ENCODE results near the gene RCAN3. TPM values are rescaled to one million over a fixed set of nuclear protein-coding genes. Genes with fewer than 3 reads are reported as not detected.
A peak's percentile ranks its signal among the peaks of the same experiment; 100 is the strongest.
"Not testable (repeated sequence)": the region's sequence is repeated elsewhere in the genome, so short reads cannot be mapped to it uniquely, and the experiment has no call there.

The RCAN3 gene
- polyA plus RNA-seq (ENCODE audit: insufficient read length in 3 of 3), result 10 to 100 TPM; 10.1 to 10.7 (median 10.2) TPM
- long read RNA-seq, donor 1, full-length matches to known transcripts, result 2 of 2 reads
- long read RNA-seq, donor 1, partial matches to known transcripts, result 0 of 2 reads
- long read RNA-seq, donor 1, other reads (novel, unspliced or antisense), result 0 of 2 reads
- long read RNA-seq, donor 2, result 0 reads
- long read RNA-seq, donor 3, partial matches to known transcripts, result 0 of 1 reads
- long read RNA-seq, donor 3, other reads (novel, unspliced or antisense), result 0 of 1 reads
- long read RNA-seq, donor 4, result 0 reads
- long read RNA-seq, donor 5, full-length matches to known transcripts, result 4 of 4 reads
- long read RNA-seq, donor 5, partial matches to known transcripts, result 0 of 4 reads
- long read RNA-seq, donor 5, other reads (novel, unspliced or antisense), result 0 of 4 reads
- long read RNA-seq, donor 6, full-length matches to known transcripts, result 3 of 3 reads
- long read RNA-seq, donor 6, partial matches to known transcripts, result 0 of 3 reads
- long read RNA-seq, donor 6, other reads (novel, unspliced or antisense), result 0 of 3 reads
- long read RNA-seq, donor 7, full-length matches to known transcripts, result 6 of 6 reads
- long read RNA-seq, donor 7, partial matches to known transcripts, result 0 of 6 reads
- long read RNA-seq, donor 7, other reads (novel, unspliced or antisense), result 0 of 6 reads
- long read RNA-seq, donor 8, full-length matches to known transcripts, result 1 of 1 reads
- long read RNA-seq, donor 8, partial matches to known transcripts, result 0 of 1 reads
- long read RNA-seq, donor 8, other reads (novel, unspliced or antisense), result 0 of 1 reads
- long read RNA-seq, donor 9, result 0 reads
- long read RNA-seq, donor 10, partial matches to known transcripts, result 8 of 8 reads
- long read RNA-seq, donor 10, other reads (novel, unspliced or antisense), result 0 of 8 reads
- long read RNA-seq, donor 11, partial matches to known transcripts, result 5 of 5 reads
- long read RNA-seq, donor 11, other reads (novel, unspliced or antisense), result 0 of 5 reads
- long read RNA-seq, donor 12, full-length matches to known transcripts, result 2 of 2 reads
- long read RNA-seq, donor 12, partial matches to known transcripts, result 0 of 2 reads
- long read RNA-seq, donor 12, other reads (novel, unspliced or antisense), result 0 of 2 reads
- long read RNA-seq, donor 13, result 0 reads
- long read RNA-seq, donor 14, result 0 reads
- long read RNA-seq, donor 15, full-length matches to known transcripts, result 4 of 4 reads
- long read RNA-seq, donor 15, partial matches to known transcripts, result 0 of 4 reads
- long read RNA-seq, donor 15, other reads (novel, unspliced or antisense), result 0 of 4 reads
- long read RNA-seq, donor 16, full-length matches to known transcripts, result 1 of 1 reads
- long read RNA-seq, donor 16, partial matches to known transcripts, result 0 of 1 reads
- long read RNA-seq, donor 16, other reads (novel, unspliced or antisense), result 0 of 1 reads

DNA sequence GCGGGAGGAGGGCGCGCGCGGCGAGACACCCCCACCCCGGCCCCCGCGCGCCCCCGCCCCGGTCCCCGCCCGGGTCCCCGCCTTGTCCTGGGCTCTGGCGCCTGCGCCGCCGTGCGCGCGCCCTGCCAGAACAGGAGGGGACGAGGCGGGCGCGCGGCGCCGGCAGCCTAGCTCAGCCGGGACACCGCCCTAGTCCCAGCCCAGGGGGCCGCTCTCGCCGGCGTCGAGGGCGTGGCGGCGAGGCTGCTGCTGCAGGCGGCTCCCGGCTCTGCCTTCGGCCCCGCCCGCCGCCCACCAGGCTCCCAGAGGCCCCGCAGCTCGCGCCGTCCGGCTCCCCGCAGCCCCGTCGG lies at the start of gene RCAN3:
RCAN3 (plus strand) TSS at position 128 of the 350 bp plus-strand sequence. CDS start 11,537 bp downstream, outside the sequence.
- peak; percentile 87 for DNase-seq

DNA sequence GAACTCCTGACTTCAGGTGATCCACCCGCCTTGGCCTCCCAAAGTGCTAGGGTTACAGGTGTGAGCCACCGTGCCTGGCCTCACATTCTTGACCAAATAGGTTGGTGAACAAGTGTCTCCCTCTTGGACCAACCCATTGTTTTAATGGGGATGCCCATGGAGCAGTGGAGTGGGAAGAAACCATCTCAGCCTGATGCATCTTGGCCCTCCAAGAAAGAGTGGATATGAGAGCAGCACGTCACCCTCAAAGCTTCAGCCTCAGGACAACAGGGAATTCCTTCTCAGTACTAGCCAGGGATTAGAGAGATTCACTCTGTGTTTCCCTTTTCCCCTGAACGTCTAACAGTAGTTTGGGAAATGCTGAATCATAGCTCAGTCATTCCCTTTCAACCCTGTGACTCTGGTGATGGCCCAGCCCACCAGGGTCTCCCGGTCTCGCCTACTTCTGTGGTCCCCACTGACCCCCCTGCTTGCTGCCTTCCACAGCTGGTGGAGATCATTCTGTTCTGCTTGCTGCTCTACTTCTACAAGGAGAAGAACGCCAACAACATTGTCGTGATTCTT lies 49.6 kb upstream of the RCAN3 start:
- no peak for DNase-seq

DNA sequence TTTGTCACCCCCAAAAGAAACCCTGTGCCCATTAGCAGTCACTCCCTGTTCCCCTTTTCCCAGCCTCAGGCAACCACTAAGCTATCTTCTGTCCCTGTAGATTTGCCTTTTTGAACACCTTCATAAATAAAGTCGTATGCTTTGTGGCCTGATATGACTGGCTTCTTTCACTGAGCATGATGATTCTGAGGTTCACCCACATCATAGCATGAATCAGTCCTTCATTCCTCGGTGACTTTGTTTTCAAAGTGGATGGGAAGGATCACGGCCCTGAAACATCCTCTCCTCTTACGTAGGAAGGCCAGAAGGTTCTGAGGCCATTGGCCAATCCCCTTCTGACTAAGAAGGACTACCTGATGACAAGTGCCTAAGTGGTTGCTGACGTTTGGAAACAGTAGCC lies 48.0 kb upstream of the RCAN3 start:
- DNase-seq, result no peak

DNA sequence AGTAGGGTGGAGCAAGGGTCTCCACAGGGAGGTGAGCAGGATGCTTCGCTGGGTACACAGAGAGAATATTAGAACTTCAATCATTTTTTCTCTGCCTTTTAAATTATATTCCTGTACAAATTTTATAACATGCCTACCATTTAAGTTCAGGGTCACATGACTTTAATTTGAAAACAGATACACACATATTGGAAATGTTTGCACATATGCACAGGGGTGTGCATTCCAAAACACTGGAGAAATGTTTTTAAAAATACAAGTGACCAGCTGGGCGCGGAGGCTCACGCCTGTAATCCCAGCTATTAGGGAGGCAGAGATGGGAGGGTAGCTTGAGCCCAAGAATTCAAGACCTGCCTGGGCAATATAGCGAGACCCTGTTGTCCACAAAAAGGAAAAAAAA lies 47.4 kb upstream of the RCAN3 start:
- DNase-seq, result no peak

DNA sequence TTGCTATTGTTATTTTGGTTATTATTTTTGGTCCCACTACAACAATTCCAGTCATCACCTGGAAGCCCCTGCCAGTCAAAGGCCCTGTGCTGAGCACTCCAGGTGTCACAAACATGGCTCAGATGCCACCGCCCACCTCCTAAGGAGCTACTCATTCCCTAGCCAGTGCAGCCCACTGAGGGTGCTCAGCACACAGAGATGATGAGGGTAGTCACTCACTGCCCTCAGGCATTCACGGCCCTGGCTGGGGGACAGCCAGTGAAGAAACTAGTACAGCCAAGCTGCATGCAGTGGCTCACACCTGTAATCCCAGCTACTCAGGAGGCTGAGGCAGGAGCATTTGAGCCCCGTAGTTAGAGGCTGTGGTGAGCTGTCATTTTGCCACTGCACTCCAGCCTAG lies 44.8 kb upstream of the RCAN3 start:
- no peak for DNase-seq

DNA sequence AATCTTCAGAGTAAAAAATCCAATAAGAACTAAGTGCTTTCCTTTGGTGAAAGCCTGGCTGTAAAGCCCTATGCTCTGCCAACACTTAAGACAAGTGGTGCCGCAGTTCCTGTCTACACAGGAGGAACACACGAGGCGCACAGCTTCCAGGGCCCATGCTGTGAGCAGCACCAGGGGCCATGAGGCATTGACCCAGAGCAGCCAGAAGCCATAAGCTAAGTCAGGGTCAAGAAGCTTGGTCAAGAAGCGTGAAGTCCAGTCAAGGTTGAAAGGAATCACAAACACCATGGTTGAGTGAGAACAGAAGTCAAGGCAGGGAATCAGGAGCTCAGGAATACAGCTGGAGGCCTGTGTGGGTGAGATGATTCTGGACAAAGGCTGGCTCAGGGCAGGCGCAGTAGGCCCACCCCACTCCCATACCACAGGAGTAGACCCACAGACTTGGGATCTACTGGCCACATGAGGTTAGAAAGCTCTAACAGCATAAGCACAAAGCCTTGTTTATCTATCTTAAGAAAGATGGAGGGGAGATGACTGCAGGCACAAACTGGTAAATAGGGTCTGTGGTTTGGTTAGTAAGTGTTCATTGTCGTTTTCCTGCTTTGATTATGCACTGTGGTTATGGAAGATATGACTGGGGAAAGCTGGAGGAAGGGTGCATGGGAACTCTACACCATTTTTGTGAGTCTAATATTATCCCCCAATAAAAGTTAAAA lies 42.9 kb upstream of the RCAN3 start:
- no peak for DNase-seq

DNA sequence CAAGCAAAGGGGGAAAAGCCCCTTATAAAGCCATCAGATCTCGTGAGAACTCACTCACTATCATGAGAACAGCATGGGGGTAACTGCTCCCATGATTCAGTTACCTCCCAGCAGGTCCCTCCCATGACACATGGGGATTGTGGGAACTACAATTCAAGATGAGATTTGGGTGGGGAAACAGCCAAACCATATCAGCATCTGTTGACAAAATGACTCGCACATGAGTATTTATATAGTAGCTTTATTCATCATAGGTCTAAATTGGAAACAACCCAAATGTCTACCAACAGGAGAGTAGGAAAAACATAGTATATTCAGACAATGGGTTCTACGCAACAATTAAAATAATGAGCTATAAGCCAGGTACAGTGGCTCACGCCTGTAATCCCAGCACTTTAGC lies 40.5 kb upstream of the RCAN3 start:
- DNase-seq, result not testable (repeated sequence)

DNA sequence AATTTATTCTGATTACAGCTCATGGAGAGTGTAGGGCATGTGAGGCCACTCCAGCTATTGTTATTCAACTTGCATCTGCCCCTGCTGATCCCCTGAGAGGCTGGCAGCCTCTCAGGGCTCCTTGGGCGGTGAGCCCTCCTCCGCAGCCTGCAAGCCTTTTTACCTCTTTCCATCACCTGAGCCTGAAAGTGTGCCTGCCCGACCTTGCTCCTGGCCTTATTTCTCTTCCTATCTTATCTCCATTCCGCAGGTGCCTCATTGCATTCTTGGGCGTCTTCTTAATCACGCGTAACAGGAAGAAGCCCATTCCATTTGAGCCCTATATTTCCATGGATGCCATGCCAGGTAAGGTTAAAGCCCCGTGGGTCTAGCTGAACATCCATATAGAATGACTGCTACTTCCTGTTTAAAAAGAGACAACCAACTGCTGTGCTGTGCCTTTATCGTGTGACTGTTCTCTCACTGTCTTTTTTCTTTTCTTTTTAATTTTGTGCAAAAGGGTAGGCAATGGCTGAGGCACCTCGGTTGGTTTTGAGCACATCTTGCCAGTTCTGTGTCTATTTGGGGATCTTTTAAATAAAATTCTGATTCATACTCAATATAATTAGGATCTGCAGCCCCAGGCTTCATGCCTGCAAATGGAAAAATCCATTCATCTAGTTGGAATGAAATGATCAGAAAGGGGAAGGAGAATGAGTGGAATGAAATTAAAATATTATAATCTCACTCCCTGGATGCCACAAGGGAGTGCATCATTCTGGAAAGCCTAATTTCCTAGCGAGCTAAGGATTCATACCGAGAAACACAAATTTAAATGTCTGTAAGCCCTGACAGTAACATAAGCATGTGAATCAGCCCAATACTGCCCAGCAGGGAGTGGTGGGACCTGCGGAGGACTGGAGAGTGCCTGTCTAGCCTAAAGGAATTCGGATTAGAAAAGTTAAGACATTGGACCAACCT lies 38.6 kb upstream of the RCAN3 start:
- no peak for DNase-seq

DNA sequence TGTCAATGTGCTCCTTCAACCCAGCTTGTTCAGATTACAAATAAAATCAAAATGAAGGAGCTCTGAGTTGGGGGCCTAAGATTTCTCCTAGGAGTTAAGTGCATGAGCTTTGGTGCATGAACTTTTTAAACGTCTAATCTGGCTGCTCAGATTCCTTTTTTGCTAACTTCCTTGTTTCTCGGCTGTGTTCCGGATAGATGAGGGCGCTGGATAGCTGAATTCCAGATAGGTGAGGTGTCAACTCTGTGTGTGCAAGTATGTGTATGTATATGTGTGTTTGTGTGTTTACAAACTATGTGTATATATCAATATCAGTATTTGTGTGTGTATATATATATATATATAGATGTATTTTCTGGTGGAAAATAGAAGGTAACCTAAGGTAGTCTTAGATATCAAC lies 37.5 kb upstream of the RCAN3 start:
- no peak for DNase-seq

DNA sequence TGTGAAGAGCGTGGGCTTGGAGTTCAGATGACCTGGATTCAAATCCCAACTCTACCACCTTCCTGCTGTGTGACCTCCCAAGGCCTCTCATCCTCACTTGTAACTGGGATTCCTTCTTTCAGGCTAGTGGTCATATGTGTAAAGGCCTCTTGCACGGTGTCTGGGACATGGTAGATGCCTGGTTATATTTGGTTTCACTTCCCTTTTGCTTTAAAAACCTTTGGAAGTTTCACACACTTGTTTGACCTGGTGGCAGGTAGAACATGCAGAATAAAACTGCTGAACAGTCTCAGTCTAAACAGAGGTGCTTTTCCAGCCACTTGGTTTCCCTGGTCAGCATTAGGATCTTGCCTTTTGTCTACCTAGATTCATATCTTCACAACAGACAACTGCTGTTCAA lies 37.0 kb upstream of the RCAN3 start:
- no peak for DNase-seq

DNA sequence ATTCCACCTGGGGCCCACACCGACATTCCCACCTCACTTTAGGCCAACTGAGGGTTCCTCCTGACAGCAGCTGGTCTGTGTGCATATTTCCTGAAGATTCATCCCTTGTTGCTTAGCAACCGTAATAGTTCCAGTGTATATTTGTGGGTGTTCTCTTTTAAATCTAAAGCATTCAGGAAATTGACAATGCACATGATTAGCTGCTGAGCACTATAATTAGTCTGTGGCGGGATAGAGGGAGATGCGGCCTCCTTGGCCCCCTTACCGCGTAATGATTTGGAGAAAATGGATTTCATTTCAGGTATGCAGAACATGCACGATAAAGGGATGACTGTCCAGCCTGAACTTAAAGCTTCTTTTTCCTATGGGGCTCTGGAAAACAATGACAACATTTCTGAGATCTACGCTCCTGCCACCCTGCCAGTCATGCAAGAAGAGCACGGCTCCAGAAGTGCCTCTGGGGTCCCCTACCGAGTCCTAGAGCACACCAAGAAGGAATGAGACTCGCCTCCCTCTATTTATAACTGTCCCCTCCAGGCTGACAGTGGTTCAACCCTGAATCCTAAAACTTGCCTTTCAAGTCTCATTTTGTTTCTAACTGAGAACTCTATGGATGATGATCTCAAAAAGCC lies 33.8 kb upstream of the RCAN3 start:
- no peak for DNase-seq

DNA sequence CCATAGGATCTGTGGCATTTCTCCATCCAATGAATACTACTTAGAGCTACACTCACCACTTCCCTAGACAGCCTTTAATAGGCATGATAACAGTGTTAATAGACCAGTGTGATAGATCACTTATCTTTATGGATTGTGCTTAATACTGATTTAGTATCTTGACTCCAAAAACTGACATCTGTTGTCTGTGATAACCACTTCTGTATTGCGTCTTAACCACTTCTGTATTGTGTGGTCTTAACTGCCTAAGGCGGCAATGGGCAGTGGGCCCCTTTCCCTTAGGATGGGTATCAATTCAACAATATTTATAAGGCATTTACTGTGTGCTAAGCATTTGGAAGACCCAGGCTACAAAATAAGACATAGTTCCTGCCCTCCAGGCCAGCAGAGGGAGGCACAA lies 32.0 kb upstream of the RCAN3 start:
- no peak for DNase-seq

DNA sequence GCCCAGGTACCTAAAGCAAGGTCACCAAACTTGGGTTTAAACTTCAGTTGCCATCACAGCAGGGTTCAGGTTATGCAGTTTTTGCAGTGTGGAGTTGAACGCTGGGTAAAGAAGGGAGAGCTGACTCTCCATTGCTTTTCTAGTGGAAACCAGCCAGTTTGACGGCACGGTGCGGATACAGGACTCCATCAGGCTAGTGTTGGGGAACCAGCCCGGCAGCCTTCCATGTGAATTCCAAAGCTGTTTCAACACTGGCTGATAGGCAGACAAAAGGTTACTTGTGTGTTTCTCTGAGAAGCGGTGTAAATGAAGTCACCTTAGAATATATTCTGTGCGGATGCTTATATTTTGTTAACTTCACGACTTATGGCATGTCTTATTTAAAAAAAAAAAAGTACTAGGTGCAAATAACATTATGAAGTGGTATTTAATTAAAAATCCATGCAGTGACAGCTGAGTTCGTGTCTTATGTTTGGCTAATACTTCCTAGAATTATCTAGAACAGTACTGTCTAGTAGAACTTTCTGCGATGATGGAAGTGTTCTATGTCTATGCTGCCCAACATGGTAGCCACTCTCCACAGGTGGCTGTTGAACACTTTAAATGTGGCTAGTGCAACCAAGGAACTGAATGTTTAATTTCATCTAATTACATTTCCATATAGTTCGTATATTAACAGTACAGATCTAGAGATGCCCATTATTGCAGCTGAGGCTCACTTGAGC lies 29.9 kb upstream of the RCAN3 start:
- no peak for DNase-seq

DNA sequence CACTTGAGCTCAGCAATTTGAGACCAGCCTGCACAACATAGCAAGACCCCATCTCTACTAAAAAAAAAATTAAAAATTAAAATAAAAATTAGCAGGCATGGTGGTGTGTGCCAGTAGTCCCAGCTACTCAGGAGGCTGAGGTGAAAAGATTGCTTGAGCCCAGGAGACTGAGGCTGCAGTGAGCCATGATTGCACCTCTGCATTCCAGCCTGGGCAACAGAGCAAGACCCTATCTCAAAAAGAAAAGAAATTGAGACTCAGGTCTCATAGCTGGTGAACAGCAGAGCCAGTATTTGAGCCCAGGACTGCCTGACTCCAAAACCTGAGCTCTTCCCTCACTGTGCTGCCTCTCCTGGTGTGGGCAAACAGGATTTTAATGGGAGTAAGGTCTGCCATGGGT lies 28.4 kb upstream of the RCAN3 start:
- DNase-seq, result no peak

DNA sequence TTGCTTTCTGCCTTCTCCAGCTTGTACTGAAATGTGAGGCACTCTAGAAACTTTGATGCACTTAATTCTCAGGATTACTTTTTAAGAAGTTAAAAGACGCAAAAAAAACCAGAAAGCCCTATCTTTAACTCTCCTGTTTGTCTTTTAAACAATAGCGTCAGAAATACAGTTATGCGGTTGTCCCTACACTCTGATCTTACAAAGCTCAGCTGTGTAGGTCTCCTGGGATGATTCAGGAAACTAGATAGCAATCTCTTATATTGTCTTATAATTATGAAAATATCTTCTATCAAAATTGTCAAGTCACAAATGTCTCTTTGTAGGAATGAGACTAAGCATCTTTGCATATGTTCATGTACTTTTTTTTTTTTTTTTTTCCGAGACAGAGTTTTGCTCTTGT lies 26.9 kb upstream of the RCAN3 start:
- no peak for DNase-seq

DNA sequence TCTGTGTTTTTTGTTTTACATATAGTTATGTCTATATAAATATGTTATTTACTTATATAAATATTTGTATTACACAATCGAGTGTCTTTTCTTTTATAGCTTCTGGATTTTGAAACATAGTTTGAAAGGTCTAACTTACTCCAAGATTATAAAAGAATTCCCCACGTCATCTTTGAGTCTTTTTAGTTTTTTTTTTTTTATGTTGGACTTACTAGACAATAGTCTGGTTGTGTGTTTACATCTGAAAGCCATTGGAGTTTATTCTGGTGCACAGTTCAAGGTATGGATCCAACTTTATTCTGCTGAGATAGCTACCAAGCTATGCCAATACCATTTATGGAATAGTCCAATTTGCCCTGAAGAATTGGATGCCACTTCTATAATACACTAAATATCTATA lies 26.1 kb upstream of the RCAN3 start:
- no peak for DNase-seq

DNA sequence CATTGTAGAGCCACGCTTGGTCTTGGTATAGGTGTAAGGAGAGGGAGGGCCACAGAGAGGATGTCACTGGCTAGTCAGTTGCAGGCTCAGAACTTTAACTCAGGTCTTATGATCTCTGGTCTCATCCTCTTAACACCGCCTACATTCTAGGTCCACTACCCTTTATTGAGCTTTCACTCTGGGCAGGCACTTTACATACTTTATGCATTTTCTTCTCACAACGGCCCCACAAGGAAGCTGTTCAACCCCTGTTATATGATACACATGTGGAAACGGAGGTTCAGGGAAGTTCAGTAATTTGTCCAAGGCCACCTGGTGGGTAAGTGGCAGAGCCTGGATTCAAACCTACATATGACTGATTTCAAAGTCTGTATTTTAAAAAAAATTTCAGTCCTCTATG lies 25.3 kb upstream of the RCAN3 start:
- no peak for DNase-seq

DNA sequence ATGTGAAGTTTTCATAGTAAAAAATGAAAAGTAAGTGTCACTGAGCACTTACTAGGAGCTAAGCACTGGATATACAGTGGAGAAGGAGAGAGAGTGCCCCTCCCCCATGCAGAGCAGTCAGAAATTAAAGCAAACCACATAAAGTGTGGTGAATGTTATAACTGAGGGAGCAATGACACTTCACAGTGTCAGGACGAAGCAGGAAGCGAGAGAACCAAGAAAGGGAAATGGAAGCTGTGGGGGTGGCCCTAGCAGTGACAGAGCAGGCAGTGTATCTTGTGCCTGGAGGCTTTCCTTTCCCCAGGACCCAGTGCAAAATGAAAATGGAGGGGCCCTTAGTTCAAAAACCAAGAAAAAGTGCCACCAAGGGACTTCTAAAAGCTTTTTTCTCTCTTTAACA lies 21.5 kb upstream of the RCAN3 start:
- no peak for DNase-seq
